ENCODE measurements around the gene LGR4.

LGR4 gene

GRCh38 chr11:27379449-27379848 lies 93.1 kb downstream of the LGR4 start:
- DNase-seq (ENCODE audit: low read depth in 2 of 2): no peak

- no peak for DNase-seq (ENCODE audit: low read depth in 2 of 2)
Measured at GRCh38 chr11:27375370-27375769, 97.2 kb downstream of the LGR4 start.

- DNase-seq (ENCODE audit: low read depth in 2 of 2): no peak
Measured at GRCh38 chr11:27373856-27374602, 98.6 kb downstream of the LGR4 start.

- no peak for DNase-seq (ENCODE audit: low read depth in 2 of 2)
Measured at GRCh38 chr11:27373392-27373791, 99.2 kb downstream of the LGR4 start.

GRCh38 chr11:27372164-27372563 lies 100.4 kb downstream of the LGR4 start:
- DNase-seq (ENCODE audit: low read depth in 2 of 2): no peak

- DNase-seq (ENCODE audit: low read depth in 2 of 2): no peak
Measured at GRCh38 chr11:27371489-27371888, 101.1 kb downstream of the LGR4 start.

- DNase-seq (ENCODE audit: low read depth in 2 of 2): no peak
Measured at GRCh38 chr11:27370374-27370773, 102.2 kb downstream of the LGR4 start.

- DNase-seq (ENCODE audit: low read depth in 2 of 2): no peak
Measured at GRCh38 chr11:27367881-27368280, 104.7 kb downstream of the LGR4 start.

- DNase-seq (ENCODE audit: low read depth in 2 of 2): no peak
Measured at GRCh38 chr11:27363576-27364117, 108.9 kb downstream of the LGR4 start.

GRCh38 chr11:27362749-27363575 lies 109.6 kb downstream of the LGR4 start, which contains the start of gene CCDC34:
CCDC34 (minus strand) TSS chr11:27363215; CDS start chr11:27363194, 21 bp downstream.
- DNase-seq (ENCODE audit: low read depth in 2 of 2): peak; percentile 64 to 69

GRCh38 chr11:27361649-27362431 lies 110.8 kb downstream of the LGR4 start:
- DNase-seq (ENCODE audit: low read depth in 2 of 2): no peak

- DNase-seq (ENCODE audit: low read depth in 2 of 2): no peak
Measured at GRCh38 chr11:27358296-27358695, 114.3 kb downstream of the LGR4 start.

GRCh38 chr11:27357250-27357649 lies 115.3 kb downstream of the LGR4 start:
- no peak for DNase-seq (ENCODE audit: low read depth in 2 of 2)

GRCh38 chr11:27356624-27357222 lies 115.9 kb downstream of the LGR4 start:
- DNase-seq (ENCODE audit: low read depth in 2 of 2): no peak

- DNase-seq (ENCODE audit: low read depth in 2 of 2): no peak
Measured at GRCh38 chr11:27355575-27356104, 117.0 kb downstream of the LGR4 start.

GRCh38 chr11:27354359-27354965 lies 118.1 kb downstream of the LGR4 start:
- DNase-seq (ENCODE audit: low read depth in 2 of 2): no peak

GRCh38 chr11:27353593-27354358 lies 118.8 kb downstream of the LGR4 start:
- DNase-seq (ENCODE audit: low read depth in 2 of 2): no peak

- DNase-seq (ENCODE audit: low read depth in 2 of 2): no peak
Measured at GRCh38 chr11:27352781-27353180, 119.8 kb downstream of the LGR4 start.

GRCh38 chr11:27350511-27350910 lies 122.1 kb downstream of the LGR4 start:
- DNase-seq (ENCODE audit: low read depth in 2 of 2): no peak

GRCh38 chr11:27349919-27350318 lies 122.7 kb downstream of the LGR4 start:
- no peak for DNase-seq (ENCODE audit: low read depth in 2 of 2)

Measured in stimulated activated CD4-positive, alpha-beta T cell treated with anti-CD3 and anti-CD28 coated beads, Interleukin-1b, Interleukin-23, amount 100 ng/mL, for 1 hour (primary cell).